Measurements from ENCODE around the gene RBM14.

The RBM14 gene

GRCh38 chr11:66670816-66671215 is 54.4 kb downstream of the RBM14 start:
- no peaks in the 10 kb centered on the region for H3K9me3 ChIP-seq (ENCODE audit: insufficient read depth, low read length)
- H3K36me3 ChIP-seq (ENCODE audit: insufficient read depth, insufficient read length, low read length) = peaks cover 61% of the 10 kb centered on the region
- no peak for DNase-seq (ENCODE audit: low read depth, low spot score)

GRCh38 chr11:66674964-66675602 is 58.7 kb downstream of the RBM14 start:
- no peak for TF ChIP-seq YY1 (IDR thresholded peaks at IDR 0.05; ENCODE audit: insufficient read depth, insufficient read length)
- no peak for TF ChIP-seq SUZ12 (IDR thresholded peaks at IDR 0.05; ENCODE audit: extremely low read depth, insufficient read depth, insufficient read length)
- no peak for TF ChIP-seq ZNF274 (IDR thresholded peaks at IDR 0.05; ENCODE audit: low read depth, low read length)
- DNase-seq (ENCODE audit: low read depth, low spot score) = no peak
- Histone ChIP-seq H3K4me3 (ENCODE audit: insufficient read length, low read depth) (peak overlapping the region; percentile 4), H3K9me3 (ENCODE audit: insufficient read depth, low read length) (no peaks in the 10 kb centered on the region), H3K36me3 (ENCODE audit: insufficient read depth, insufficient read length, low read length) (peaks cover 34% of the 10 kb centered on the region), H3K4me1 (ENCODE audit: insufficient read depth, insufficient read length) (no peaks in the 10 kb centered on the region), H3K27me3 (ENCODE audit: insufficient read depth, insufficient read length) (no peaks in the 10 kb centered on the region), H3K9ac (ENCODE audit: insufficient read length, low read depth) (no peak overlapping the region)

More at GRCh38 chr11:66670816-66671215, 54.4 kb downstream of the RBM14 start:
- Histone ChIP-seq H3K9ac (ENCODE audit: insufficient read length, low read depth) (no peak overlapping the region), H3K27me3 (ENCODE audit: insufficient read depth, insufficient read length) (no peaks in the 10 kb centered on the region), H3K4me1 (ENCODE audit: insufficient read depth, insufficient read length) (no peaks in the 10 kb centered on the region), H3K4me3 (ENCODE audit: insufficient read length, low read depth) (no peak overlapping the region)
- TF ChIP-seq ZNF274 (IDR thresholded peaks at IDR 0.05; ENCODE audit: low read depth, low read length) (no peak), SUZ12 (IDR thresholded peaks at IDR 0.05; ENCODE audit: extremely low read depth, insufficient read depth, insufficient read length) (no peak), YY1 (IDR thresholded peaks at IDR 0.05; ENCODE audit: insufficient read depth, insufficient read length) (no peak)

GRCh38 chr11:66676282-66676919 is 60.0 kb downstream of the RBM14 start:
- no peak for DNase-seq (ENCODE audit: low read depth, low spot score)
- TF ChIP-seq YY1 (IDR thresholded peaks at IDR 0.05; ENCODE audit: insufficient read depth, insufficient read length) (no peak), SUZ12 (IDR thresholded peaks at IDR 0.05; ENCODE audit: extremely low read depth, insufficient read depth, insufficient read length) (no peak), ZNF274 (IDR thresholded peaks at IDR 0.05; ENCODE audit: low read depth, low read length) (no peak)
- Histone ChIP-seq H3K9me3 (ENCODE audit: insufficient read depth, low read length) (peaks cover 6% of the 10 kb centered on the region; the same call in 1 of the 2 replicates), H3K4me3 (ENCODE audit: insufficient read length, low read depth) (peak overlapping the region; percentile 88), H3K4me1 (ENCODE audit: insufficient read depth, insufficient read length) (no peaks in the 10 kb centered on the region), H3K9ac (ENCODE audit: insufficient read length, low read depth) (peak overlapping the region; percentile 26), H3K36me3 (ENCODE audit: insufficient read depth, insufficient read length, low read length) (peaks cover 21% of the 10 kb centered on the region), H3K27me3 (ENCODE audit: insufficient read depth, insufficient read length) (no peaks in the 10 kb centered on the region)

Measured in NT2/D1 (cell line).